COLO668 (cell line): ENCODE measurements around the gene UBAC2.
"Not testable (repeated sequence)": the region's sequence is repeated elsewhere in the genome, so short reads cannot be mapped to it uniquely, and the experiment has no call there.

Experiments
- DNase-seq: peaks from one replicate; lab custom pipeline; 2025; ENCODE audit not compliant: unreplicated experiment; lab: John Stamatoyannopoulos, UW

UBAC2 gene

GRCh38 chr13:99211421-99212035 is 10.9 kb downstream of the UBAC2 start:
- DNase-seq: no peak

GRCh38 chr13:99214232-99214631 is 13.6 kb downstream of the UBAC2 start:
- no peak for DNase-seq

DNA sequence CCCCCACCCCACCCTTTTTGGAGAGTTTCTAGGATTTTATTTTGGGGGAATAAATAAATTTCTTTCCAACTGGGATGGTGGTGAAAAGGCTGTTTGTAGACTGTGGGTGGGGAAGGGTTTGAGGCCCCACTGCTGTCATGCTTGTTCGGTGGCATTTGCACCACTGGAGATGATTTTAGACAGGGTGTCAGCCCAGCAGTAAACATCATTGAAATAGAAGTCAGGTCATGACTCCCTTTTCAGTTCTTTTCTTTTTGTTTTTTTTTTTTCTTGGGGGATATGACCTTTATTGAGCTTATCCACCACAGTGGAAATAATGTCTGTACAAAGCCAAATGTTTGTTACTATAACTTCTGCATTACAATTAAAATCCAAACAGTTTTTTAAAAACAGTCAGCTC is 14.1 kb downstream of the UBAC2 start:
- no peak for DNase-seq

GRCh38 chr13:99215184-99215830 is 14.7 kb downstream of the UBAC2 start:
- DNase-seq: no peak

DNA sequence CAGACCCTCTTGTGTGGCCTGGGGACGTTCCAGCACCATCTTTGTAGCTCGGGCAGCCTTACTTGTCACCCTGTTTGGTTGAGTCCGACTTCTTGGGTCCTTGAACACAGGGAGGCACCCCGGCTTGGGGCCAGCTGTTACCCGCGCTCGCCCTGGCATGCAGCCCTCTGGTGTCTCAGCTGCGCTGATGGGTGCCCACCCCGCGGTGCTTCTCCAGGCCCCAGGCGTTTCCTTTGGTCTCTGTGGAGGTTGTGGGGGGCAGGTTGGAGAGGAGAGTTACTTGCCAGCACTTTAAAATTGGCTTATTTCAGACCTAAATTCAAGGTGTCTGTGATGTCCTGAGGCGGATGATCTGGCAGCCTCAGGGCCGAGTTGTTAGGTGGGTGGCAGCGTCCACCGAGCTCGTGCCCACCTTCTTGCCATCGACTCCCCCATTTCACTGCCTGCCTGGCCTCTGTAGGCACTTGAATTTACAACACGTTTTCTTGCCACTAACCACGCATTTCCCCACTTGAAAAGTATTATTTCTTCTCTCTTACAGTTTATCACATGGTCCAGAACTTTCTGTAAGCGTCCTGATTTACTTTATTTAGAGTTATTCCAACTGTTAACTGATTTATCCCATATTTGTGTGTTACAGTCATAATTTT is 16.9 kb downstream of the UBAC2 start:
- no peak for DNase-seq

DNA sequence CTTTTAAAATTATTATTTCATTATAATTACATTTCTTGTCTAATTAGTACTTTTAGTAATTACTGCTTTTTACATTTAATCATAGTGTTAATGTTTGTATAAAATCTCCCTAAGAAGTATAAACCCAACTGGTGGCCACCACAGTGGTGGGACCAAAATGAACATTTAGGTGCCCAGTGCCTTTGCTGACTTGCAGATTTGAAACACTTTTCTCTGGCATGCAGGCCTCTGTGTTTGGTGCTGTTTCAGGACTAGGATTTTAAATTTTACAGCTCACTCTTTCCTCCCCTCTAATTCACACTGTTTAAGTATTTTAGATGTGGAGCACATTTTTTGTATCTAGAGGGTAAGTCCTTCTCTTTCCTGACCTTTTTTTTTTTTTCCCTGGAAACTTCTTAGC is 17.5 kb downstream of the UBAC2 start:
- DNase-seq: no peak

DNA sequence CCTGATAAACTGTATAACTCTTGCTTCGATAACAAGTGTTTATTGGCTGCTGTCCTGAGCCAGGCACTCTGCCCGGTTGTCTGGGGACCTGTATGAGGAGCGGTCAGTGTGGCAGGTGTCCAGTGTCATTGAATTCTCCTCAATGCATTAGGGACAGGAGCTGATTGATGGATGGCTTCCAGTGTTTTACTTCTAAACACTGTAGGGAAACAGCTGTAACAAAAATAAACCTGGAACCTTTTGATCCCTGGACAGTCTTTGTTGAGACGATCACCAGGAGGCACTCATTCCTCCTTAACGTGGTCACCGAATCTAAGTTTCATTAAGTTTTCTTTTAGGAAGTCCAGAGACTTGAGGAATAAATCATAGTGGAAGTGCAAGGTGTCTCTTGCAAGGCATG is 17.9 kb downstream of the UBAC2 start:
- DNase-seq: no peak

- no peak for DNase-seq
Observed at GRCh38 chr13:99218969-99219368, 18.3 kb downstream of the UBAC2 start.

GRCh38 chr13:99220199-99220935 is 19.7 kb downstream of the UBAC2 start:
- DNase-seq: no peak

DNA sequence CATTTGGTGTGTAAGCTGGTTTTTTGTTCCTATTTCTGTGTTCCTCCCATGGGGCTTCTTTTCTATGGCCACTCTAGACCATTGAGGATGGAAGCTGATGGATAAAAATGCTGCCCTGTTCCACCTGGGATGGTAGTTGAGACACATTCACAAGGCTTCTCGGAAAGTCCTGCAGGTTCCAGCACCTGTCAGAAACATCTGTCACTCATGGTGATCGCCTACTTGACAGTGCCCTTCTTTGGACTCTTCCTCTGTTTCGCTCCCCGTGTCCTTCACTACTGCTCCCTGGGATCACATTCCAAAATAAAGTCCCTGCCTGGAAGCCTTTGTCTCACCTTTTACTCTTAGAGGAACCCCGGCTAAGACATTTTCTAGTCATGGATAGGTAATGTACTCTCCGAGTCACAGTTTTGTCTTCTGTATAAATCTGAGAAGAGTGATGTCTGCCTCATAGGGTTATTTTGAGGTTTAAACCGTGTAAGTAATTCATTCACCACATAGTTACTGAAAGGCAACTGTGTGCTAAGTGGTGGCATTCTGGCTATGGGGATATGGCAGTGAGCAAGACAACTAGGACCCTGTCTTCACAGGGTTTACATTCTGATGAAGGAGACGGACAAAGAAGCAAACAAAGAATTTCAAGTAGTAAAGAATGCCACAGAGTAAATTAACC is 21.0 kb downstream of the UBAC2 start:
- no peak for DNase-seq

- no peak for DNase-seq
Observed at GRCh38 chr13:99223587-99223986, 22.9 kb downstream of the UBAC2 start.

DNA sequence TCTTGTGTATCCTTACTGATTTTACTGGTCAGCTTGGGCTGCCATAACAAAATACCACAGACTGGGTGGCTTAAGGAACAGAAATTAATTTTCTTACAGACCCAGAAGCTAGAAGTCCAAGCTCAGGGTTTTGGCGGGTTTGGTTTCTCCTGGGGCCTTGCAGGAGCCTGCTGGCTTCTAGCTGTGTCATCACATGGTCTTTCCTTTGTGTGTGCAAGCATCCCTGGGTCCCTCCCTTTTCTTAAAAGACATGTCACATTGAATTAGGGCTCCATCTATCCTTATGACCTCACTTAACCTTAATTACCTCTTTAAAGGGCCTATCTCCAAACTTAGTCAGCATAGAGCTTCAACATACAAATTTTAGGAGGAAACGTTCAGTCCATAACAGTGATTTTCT is 23.4 kb downstream of the UBAC2 start:
- DNase-seq: no peak

DNA sequence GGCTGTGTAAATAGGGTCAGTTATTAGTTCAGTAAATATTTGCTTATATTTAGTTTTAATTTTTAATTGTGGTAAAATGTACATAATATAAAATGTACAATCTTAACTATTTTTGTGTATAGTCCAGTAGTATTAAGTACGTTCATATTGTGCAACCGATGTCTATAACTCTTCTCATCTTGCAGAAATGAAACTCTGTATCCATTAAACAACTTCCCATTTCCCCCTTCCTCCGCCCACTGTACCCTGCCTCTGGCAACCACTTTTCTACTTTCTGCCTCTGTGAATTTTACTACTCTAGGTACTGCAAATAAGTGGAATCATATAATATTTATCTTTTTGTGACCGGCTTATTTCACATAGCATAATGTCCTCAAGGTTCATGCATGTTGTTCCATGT is 24.4 kb downstream of the UBAC2 start:
- DNase-seq: no peak

DNA sequence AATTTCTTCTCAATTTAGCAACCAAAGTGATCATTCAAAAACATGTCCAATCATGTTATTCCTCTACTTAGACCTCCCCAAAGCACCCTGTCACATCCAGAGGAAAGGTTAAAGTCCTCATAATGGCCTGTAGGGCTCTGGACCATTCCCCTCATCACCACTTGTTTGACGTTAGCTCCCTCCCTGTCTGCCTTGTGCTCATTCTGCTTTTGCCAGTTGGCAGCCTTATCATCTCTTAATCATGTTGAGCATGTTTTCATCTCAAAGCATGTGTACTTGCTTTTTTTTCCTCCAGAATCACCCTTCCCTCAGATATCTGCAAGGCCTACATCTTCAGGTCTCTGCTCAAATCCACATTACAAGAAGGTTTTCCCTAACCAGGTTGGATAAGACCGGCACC is 25.9 kb downstream of the UBAC2 start:
- DNase-seq: no peak

DNA sequence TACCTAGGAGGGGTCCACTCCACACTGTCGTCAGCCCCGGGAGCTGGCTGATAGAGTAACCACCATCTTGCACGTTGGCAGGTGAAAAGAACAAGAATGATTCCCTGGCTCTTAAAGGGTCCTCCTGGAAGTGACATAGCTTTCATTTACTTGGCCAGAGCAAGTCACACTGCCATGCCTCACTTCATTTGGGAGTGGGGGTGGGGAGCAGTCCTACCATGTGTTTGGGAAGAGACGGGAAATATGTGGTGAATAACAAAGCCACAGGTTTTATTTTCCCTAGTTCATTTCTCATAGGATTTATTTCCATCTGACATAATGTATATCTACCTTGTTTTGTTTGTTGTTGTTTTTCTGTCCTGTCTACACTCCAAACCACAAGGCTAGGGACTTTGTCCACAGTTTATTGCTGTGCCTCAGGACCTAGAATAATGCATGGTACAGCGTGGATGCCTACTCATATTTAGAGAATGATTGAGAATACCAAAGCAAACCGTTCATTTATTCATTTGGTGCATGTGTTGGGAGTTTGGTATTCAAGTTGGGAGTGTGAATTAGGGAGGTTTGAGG is 26.8 kb downstream of the UBAC2 start:
- no peak for DNase-seq

GRCh38 chr13:99227909-99228688 is 27.4 kb downstream of the UBAC2 start:
- DNase-seq: no peak

- no peak for DNase-seq
Observed at GRCh38 chr13:99228737-99229691, 28.4 kb downstream of the UBAC2 start.

GRCh38 chr13:99230588-99230987 is 29.9 kb downstream of the UBAC2 start:
- DNase-seq: not testable (repeated sequence)

DNA sequence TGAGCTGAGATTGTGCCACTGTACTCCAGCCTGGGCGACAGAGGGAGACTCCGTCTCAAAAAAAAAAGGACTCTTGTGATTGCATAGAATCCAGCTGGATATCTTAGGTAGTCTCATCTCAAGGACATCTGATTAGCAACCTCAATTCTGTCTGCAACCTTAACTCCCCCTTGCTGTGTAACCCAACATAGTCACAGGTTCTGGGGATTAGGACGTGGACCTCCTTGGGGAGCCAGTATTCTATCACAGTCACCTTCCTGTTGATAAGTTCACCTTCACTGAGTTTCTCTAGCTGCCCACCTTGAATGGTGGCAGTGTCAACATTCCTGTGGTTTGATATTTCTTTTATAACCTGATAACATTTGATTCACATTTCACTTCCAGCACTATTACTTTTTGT is 30.3 kb downstream of the UBAC2 start:
- no peak for DNase-seq
